GM21717 (cell line): ENCODE data around the gene CES5A.
"Not testable (repeated sequence)": the region's sequence is repeated elsewhere in the genome, so short reads cannot be mapped to it uniquely, and the experiment has no call there.

Source experiments
- ATAC-seq: cut with Tn5 transposase; IDR thresholded peaks from one replicate; pipeline ENCODE4 v1.9.1; 2021; ENCODE audit warnings: mild to moderate bottlenecking, moderate library complexity; ENCODE audit not compliant: unreplicated experiment

The CES5A gene

GRCh38 chr16:55888546-55888945 is 13.4 kb upstream of the CES5A start:
- no peak for ATAC-seq

- no peak for ATAC-seq
Measured at GRCh38 chr16:55876854-55877253, 1.7 kb upstream of the CES5A start.

DNA sequence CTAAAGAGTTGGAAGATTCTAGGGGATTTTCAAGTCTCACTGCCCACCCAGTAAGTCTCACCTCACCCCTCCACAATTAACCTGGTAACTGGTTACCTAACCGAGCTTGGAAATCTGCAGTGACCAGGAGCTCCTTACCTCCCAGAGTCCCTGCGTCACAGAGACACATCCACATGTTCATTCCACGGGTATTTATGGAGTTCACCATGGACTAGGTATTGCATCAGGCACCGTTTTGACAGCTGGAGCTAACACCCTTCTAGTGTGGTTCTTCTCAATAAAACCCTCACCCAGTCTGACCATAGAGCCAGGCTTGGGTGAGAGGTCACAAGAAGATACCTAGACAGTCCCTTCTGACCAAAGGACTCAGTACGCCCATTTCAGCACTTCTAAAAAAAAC is 2.1 kb downstream of the CES5A start:
- no peak for ATAC-seq

- no peak for ATAC-seq
Measured at GRCh38 chr16:55872130-55872529, 3.0 kb downstream of the CES5A start.

GRCh38 chr16:55871411-55872038 is 3.6 kb downstream of the CES5A start:
- no peak for ATAC-seq

- no peak for ATAC-seq
Measured at GRCh38 chr16:55868980-55869379, 6.2 kb downstream of the CES5A start.

DNA sequence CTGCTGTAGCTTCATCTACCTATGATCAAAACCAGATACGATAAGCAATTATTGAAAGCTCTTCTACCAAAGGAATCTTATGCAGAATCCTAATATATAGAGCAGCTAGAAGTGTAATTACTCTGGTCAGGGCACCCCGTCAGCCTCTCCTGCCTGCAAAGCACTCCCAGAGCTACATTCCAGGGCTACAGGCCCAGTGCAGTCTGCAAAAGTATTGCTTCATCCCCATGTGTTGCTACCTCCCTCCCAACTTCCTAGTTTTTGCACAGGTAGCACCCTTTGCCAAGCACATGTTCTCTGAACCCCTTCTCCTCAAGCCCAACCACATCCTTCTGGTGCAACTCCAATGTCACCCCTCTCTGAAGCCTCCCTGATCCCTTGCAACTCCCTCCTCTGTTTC is 7.0 kb downstream of the CES5A start:
- ATAC-seq: no peak

GRCh38 chr16:55861288-55861687 is 13.9 kb downstream of the CES5A start:
- ATAC-seq: no peak

DNA sequence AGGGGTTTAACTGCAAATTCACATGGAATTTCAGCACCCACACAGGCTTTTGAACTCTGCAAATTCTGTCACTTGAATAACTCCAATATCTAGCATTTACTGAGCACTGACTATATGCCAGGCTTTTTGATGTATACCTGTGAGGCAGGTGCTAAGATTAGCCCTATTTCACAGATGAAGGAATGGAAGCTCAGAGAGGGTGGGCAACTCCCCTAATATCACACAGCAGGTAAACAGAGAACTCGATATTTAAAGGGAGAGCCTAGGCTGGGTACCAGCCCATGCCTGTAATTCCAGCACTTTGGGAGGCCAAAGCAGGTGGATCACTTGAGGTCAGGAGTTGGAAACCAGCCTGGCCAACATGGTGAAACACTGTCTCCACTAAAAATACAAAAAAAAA is 17.5 kb downstream of the CES5A start:
- ATAC-seq: not testable (repeated sequence)

- no peak for ATAC-seq
Measured at GRCh38 chr16:55856950-55857349, 18.2 kb downstream of the CES5A start.

GRCh38 chr16:55853114-55853513 is 22.1 kb downstream of the CES5A start:
- no peak for ATAC-seq

GRCh38 chr16:55849536-55849935 is 25.6 kb downstream of the CES5A start:
- no peak for ATAC-seq

DNA sequence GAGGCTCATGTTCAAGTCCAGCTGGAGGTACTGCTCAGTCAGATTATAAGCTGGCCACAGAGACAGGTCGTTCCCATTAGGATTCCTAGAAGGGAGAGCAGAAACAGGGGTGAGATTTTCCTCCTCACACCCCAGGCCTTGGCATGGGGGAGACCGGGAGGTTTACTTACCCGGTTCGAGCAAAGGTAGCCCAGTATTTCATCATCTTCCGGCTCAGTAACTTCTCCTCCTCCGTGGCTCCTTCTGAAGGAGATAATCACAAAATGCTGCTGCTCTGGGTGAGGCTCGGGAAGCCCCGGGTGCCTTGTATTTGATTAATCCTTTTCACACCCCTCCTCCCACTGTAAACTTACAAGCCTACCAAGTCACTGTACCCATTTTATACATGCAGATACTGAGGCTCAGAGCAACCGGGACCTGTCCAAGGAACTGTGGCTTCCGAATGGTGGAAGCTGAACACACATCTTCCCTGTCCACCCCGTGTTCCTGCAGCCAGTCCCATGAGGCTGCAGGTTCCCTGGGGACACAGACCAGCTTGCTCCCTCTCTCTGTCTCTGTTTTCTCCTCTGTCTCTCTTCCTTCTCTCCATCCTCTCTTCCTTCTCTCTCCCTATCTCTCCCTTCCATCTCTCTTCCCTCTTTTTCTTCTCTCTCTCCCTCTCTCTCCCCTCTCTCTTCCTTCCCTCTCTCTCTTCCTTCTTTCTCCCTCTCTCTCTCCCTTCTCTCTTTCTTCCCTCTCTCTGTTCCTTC is 28.4 kb downstream of the CES5A start:
- ATAC-seq: no peak

GRCh38 chr16:55843105-55843395 is 32.1 kb downstream of the CES5A start:
- no peak for ATAC-seq

DNA sequence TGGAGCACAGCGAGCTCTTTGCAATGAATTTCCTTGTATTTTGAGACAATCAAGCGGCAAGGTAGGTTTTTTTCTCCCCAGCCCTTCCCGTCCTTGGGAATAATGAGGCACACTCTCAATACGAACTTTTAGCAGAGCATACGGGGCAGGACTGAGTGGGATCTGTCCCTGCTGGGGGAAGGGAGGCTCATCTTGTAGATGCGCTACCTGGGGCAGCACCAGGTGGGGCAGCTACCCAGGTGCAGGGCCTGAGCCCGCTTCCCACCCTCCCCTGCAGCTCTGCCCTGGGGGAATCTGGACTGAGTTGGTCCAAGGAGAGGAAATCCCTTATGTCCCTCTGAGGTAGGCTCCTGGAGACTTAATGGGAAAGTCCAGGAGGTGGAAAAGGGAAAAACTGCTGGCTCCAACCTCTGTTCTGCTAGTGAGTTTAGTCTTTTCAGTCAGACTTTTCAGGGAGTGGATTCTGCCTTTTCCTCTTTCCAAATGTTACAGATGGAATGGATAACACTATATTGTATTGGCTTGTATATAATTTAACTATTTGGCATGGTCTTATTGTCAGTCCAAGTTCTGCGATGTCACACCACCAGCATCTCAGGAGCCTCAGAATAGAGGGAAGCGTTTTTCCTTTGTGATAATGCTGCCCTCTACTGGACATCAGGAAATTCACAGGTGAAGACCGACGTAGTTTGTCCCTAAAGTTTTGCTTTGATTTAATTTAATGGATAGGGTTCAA is 32.6 kb downstream of the CES5A start:
- peak; percentile 46 for ATAC-seq

GRCh38 chr16:55839115-55839514 is 36.1 kb downstream of the CES5A start:
- no peak for ATAC-seq

DNA sequence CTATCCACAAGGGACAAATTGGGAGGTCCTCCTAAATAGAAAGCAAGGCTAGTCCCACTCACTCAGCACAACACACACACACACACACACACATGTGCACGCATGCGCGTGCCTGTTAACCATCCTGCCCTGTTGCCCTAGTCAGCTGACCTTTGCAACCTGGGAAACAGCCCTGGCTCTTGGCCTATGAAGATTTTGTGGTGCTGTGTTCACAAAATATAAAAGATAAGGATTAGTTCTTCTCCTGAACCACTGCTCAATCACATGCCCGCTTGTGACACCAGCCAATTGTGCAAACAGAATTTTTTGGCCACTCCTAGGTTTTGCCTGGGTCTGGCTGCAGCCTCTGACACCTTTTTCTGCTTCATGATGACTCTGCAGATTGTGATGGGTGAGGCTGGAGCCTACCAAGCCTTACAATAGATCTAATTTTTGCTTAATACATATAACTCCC is 39.0 kb downstream of the CES5A start:
- ATAC-seq: no peak

DNA sequence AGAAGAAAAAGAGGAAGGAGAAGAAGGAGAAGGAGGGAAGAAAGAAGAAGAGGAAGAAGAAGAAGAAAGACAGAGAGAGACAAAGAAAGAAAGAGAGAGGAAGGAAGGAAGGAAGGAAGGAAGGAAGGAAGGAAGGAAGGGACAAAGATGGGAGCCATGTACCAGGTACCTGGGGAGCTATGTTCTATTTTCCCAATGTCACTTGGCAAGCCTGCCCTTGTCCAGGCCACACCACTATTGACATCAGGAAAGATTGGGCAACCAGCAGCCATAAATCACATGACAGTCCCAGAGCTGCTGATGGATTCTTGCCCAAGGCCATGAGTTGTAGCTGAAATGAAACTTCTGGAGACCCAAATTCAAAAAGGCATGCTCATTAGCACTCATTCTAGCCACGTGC is 39.6 kb downstream of the CES5A start:
- ATAC-seq: no peak

GRCh38 chr16:55835173-55835572 is 40.0 kb downstream of the CES5A start:
- ATAC-seq: not testable (repeated sequence)

DNA sequence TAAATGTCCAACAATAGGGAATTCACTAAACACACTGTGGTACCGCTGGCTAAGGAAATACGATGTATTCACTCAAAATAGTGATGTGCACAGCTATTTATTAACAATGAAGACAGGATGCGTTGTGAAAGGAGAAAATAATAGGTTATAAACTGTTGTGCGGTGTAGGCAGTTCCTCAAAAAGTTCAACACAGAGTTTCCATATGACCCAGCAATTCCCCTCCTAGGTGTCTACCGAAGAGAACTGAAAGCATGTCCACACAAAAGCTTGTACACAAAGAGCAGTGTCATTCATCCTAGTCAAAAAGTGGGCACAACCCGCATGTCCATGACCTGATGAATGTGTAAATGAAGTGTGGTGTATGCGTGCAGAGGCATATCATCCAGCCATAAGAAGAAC is 41.1 kb downstream of the CES5A start:
- peak; percentile 80 for ATAC-seq

DNA sequence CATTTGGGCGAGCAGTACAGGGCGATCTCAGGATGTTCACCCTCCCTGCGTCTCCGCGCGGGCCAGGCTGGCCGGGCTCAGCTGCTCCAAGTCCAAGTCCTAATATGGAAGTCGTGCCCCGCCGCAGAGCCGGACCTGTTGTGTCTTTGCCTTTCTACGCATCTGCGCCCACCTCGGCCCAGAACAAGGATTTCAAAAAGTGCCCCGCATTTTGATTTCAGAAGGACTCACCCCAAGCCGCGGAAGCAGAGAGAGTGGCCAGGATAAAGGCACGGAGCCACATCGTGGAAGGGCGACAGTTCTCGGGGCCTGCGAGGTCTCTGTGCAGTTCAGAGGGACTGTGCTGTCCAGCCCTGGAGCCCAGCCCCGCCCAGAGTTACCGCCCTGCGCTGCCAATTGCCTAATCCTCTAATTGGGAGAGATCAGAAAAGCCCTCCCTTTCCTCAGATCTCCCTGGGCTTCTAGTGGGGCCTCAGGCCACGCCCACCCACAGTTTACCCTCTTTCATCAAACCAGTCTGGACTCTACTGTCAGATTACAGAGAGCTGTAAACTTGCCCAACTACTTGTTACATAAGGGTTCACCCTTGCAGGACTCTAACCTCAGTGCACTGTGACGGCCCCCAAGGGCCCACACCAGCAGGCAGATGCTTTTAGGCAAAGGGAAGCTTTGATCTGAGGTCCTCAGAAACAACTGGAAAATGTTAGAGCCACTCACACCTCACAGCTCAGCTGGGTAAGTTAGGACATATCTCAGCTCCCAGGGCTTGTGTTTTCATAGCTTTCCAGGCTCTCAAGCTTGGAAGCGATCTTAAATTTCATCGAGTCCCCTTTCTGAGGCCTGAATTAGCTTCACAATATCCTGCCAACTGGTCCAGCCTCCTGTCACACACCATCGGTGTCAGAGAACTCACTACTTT is 42.1 kb downstream of the CES5A start, which contains the start of gene CES1:
CES1 (minus strand) TSS at position 324 of the 919 bp plus-strand sequence; CDS start at position 283, 41 bp downstream.
- ATAC-seq: no peak
